NCI-H226 (cell line): ENCODE measurements around the gene ZNF467.

Experiments
- DNase-seq: peaks from one replicate; pipeline ENCODE4 v3.0.0-alpha.2; 2015

ZNF467 gene

DNA sequence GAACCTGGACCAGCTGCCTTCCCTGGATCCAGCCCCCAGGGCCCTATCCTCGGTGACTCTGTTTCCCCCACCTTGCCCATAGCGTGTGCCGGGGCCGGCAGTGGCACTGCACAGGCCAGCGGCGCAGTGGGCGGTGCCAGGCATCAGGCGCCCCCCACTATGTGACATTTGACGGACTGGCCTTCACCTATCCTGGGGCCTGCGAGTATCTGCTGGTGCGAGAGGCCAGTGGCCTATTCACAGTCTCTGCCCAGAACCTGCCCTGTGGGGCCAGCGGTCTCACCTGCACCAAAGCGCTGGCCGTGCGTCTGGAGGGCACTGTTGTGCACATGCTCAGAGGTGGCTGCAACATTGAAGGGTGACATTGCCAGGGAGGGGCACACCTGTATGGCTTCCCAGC is 12.0 kb upstream of the ZNF467 start:
- no peak for DNase-seq

DNA sequence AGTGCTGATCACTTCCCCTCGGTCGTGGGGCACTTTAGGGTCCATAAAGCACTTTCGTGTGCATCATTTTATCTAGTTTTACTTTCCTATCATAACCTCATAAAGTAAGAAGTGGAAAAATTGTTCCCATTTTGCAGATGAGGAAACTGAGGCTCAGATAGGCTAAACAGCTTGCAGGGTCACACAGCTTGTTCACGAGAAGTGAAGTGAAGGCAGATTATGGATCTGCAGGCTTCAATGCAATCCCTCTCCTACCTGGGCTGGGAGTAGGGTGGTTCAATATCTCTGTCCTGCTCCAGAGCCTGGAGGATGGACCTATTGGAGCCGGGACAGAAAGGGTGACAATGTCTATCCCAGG is 10.8 kb upstream of the ZNF467 start:
- no peak for DNase-seq

- no peak for DNase-seq
Observed at GRCh38 chr7:149783386-149784250, 10.2 kb upstream of the ZNF467 start.

DNA sequence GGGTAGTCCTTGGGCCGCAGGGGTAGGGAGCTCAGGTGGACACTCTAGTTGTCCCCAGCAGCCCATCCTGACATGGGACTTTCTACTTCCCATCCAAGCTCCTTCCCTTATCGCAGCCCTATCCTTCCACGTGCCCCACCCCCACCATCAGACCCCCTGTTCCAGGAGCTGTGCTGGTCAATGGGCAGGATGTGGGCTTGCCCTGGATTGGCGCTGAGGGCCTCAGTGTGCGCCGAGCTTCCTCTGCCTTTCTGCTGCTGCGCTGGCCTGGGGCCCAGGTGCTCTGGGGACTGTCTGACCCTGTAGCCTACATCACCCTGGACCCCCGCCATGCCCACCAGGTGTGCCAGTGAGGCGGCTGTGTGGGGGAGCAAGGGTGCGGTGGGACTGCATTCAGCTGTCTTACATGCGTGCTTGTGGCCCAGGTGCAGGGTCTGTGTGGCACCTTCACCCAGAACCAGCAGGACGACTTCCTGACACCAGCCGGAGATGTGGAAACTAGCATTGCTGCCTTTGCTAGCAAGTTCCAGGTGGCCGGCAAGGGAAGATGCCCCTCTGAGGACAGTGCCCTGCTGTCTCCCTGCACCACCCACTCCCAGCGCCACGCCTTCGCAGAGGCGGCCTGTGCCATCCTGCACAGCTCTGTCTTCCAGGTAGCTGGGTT is 9.4 kb upstream of the ZNF467 start:
- DNase-seq, result no peak

- no peak for DNase-seq
Observed at GRCh38 chr7:149781921-149782320, 8.5 kb upstream of the ZNF467 start.

GRCh38 chr7:149780636-149781419 is 7.4 kb upstream of the ZNF467 start:
- DNase-seq, result no peak

- DNase-seq, result no peak
Observed at GRCh38 chr7:149780056-149780455, 6.7 kb upstream of the ZNF467 start.

DNA sequence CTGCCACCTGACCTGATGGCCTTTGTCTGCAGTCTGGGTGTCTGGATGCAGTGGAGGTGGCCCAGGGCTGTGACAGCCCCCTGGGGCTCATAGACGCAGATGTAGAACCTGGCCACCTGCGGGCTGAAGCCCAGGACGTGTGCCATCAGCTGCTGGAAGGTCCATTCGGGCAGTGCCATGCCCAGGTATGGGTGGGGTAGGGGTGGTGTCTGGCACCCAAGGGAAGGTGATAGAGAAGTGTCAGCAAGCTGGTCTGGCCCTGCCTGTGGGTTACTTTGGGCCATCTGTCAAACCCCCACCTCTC is 6.1 kb upstream of the ZNF467 start:
- DNase-seq, result no peak

GRCh38 chr7:149778696-149779501 is 5.5 kb upstream of the ZNF467 start:
- DNase-seq, result no peak

- DNase-seq, result no peak
Observed at GRCh38 chr7:149778327-149778637, 4.9 kb upstream of the ZNF467 start.

DNA sequence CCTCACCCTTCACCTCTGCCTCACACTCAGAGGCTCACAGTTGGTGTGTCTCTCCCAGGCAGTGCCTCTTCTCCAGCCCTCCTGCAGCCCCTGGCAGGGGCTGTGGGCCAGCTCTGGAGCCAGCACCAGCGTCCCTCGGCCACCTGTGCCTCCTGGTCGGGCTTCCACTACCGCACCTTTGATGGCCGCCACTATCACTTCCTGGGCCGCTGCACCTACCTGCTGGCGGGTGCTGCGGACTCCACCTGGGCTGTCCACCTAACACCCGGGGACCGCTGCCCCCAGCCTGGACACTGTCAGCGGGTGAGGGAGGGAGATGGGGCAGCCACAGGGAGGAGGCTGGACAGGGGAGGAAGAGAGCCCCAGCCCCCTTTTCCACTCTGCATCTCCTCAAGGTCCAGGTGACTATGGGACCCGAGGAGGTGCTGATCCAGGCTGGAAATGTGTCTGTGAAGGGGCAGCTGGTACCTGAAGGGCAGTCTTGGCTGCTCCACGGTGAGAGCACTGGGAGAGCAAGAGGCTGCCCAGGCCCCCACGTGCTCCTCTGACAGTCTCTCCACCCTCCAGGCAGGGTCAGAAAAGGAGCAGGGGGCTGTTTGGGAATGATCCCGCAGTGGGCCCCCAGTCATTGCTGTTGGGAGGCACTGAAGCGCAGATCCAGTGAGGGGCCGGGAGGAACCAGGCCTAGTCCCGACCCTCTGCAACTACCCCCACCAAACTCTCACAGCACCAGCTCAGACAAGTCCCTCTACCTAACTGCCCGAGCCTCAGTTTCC is 4.4 kb upstream of the ZNF467 start:
- no peak for DNase-seq

GRCh38 chr7:149776848-149777407 is 3.5 kb upstream of the ZNF467 start:
- DNase-seq, result no peak

DNA sequence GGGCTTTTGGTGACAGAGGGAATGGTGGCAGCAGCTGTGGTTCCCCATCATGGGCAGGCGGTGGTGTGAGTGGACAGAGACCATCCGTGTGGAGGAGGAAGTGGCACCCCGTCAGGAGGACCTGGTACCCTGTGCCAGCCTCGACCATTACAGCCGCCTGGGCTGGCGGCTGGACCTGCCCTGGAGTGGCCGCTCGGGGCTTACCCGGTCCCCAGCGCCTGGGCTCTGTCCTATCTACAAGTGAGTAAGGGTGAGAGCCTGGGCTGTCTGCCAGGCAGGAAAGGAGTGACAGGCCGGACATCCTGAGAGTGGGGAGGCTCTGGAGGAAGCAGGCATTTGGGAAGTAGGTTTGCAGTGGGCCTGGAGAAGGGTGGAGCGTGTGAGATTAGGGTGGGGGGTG is 2.9 kb upstream of the ZNF467 start:
- peak; percentile 28 for DNase-seq

DNA sequence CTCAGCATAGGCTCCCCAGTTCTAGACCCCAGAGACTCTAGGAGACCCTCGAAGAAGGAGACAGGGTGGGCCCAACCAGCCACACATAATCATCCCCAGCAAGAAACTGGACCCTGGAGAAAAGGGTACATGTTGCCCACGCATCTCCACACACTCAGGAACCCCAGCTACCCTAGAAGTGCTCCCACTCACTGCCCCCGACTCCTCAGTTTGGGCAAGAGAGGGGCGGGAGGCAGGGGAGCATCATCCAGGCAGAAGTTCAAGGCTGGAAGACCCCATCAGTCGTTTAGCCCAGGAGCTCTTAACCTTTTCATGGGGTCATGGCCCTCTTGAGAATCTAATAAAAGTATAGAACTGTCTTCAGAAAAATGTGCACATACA is 1.8 kb upstream of the ZNF467 start:
- no peak for DNase-seq

DNA sequence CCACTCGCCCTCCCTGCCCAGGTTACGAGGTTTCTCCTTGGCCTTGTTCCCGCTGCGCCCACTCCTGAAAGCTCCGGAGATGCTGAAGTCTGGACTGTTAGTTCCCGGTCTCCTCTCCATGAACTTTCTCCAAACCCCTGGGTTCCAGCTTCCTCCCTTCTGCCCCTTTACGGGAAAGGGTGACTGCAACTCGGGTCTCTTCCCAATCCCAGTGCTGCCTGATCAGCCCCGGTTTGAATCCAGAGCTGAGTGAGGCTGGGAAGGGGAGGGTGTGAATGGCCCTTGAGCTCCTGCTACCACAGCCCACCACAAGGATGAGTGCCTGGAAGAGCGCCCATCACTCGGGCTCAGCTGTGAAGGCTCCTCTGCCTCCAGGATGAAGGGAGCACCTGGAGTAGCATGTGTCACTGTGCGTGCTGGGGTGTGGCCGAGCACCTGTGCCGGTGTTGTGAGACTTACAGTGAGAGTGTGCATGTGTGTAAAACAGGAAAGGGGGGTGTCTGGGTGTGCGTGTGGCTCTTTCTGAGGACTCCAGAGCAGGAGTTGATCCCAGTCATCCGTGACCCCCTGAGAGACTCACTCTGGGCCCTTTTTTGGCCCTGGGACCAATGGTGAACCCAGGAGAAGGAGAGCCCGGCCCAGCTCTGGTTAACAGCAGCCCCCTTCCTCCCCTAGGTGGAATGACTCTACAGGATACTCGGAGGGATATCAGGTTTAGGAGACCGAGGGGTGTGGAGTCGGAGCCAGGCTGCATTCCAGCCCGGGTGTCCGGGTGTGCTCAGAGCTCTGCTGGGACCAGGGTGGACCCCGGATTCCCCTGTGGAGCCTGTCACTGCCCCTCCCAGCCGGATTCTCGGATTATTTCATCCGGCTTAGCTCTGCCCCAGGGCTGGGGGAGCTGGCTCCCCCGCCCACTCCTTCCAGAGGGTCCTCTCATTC is 1.1 kb upstream of the ZNF467 start:
- DNase-seq, result no peak

DNA sequence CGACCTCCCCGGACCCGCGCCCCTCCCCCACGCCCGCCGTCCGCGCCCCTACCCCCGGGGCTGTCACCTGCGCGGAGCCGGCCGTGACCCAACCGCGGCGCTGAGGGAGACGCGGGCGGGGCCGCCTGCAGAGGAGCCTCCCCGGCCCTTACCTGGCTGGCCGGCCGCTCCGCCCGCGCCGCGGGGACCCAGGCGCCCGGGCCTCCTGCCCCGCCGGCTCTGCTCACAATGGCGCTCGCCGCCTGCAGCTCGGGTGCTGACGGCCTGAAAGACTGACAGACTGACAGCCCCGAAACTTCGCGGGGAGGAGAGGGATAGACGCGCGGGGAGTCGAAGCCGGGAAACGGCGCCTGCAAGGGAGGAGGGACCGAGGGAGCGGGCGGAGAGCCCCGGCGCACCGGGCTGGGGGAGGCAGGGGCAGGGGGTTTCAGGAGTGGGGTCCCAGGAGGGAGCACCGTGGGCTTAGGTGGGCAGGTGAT is 393 bp downstream of the ZNF467 start:
- DNase-seq, result peak; percentile 31

DNA sequence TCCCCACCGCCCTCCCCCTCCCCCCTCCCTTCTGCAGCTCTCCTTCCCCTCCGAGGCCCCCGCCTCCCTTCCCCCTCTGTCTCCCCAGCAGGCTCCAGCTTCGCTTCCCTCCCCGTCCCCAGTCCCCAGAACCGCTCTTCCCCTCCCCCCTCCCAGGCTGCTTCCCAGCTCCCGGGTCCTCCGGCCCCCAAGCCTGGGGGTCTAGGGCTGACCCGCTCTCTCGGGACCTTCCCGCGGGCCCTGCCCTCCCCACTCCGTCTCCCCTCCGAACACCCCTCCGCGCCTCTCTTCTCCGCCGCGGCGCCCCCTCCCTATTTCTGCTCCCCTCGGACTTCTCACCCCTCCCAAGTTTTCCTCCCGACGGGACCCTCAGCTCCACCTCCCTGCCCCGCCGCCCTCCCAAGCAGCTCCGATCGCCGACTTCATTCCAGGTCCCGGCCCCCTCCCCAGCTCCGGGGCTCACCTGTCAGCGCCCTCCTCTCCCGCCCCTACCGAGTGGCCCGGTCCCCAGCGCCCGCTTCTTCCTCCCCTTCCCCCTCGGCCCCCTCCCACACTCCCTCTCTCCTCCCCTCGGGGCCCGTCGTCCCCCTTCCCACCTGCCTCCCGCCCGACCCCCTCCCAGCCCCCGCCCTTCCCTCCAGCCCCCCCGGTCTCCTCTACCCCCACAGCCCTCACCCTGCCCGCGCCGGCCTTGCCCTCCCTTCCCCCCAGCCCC is 990 bp downstream of the ZNF467 start:
- no peak for DNase-seq

GRCh38 chr7:149771720-149772240 is 1.6 kb downstream of the ZNF467 start:
- DNase-seq, result peak; percentile 89

DNA sequence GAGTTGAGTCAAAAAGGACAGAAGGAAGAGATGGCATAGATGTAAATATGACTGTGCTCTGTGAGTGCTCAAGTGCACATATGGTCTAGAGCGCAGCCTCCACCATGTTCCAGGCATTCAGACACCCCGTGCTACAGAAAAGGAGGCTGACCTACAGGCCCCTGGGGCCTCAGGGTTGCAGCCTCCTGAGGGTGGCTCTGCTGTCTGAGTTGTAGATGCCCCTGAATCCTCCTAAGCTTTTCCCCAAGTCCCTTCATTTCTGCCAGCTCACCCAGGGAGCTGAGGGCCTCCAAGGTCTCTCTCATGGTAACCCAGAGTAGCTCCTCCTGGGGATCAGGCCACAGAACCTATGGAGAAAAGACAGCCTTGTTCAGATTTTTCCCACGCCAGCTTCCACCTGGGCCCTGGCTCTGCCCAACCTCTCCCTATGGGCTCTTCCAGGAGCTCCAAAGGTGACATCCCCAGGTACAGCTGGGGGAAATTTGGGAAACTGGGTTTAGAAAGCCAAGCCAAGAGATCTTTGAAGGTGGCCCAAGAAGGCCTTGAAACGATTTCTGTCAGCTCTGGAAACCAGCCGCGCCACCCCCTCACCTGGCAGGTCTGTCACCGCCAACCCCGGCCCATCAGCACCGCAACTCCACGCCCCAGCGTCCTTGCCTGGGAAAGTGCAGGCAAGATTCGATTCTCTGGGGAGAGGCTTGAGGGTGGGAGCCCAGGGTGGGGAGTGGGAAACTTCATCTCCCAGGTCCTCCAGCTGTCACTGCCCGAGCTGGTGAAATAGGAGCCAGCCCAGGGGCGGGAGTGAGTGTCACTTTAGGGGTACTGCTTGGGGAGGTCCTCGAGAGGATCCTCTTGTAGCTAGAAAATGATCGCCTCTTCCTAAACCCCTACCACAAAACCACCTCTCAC is 2.4 kb downstream of the ZNF467 start:
- no peak for DNase-seq
